ENCODE data around the gene POU6F2. TPM values are rescaled to one million over a fixed set of nuclear protein-coding genes. Genes with fewer than 3 reads are reported as not detected.

Gene POU6F2
- polyA plus RNA-seq, 2 of the 4 experiments (the other 2 are of a cell fraction): not detected

DNA sequence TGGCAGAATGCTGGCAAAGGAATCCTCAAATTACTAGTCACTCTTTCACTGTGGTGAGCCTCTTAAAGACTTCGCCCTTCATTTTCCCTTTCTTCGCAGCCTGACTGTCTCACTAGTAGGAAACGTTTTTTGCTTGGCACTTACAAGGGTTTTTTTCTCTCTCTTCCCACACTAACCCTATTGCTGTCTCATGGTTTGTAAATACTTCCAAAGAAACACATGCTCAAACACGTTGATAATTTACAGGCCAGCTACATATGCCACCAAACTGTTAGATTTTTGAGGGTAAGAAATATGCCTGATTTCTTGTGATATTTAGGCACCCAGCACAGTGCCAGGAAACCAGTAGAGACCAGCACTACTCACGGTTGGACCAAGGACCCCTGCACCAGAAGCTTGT, 340.2 kb downstream of the POU6F2 start:
- DNase-seq (ENCODE audit: low read depth in 1 of 2, low spot score in 1 of 2) (no peak), FAIRE-seq (no peak), ATAC-seq (no peak)
- 2% methylated on average over 5 of the region's 5 CpGs for WGBS (ENCODE audit: missing lambda C conversion rate)
- no peak overlapping the region for H3K4me2 ChIP-seq
- ChIA-PET CTCF (no interaction called here), POLR2A (no interaction called here)
- no peak for TF ChIP-seq EP300 (IDR thresholded peaks at IDR 0.05)
- no peak for TF ChIP-seq FOSL2 (IDR thresholded peaks at IDR 0.05)
- TF ChIP-seq FOSL2 (CRISPR knock-in tag; IDR thresholded peaks at IDR 0.05): no peak
- TF ChIP-seq ZC3H11A (IDR thresholded peaks at IDR 0.05): no peak
- TF ChIP-seq, protein P1, sequence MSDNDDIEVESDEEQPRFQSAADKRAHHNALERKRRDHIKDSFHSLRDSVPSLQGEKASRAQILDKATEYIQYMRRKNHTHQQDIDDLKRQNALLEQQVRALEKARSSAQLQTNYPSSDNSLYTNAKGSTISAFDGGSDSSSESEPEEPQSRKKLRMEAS (IDR thresholded peaks at IDR 0.05): no peak
- no peak for TF ChIP-seq RCOR1 (IDR thresholded peaks at IDR 0.05; ENCODE audit: low read depth, low read length)
- no peak for TF ChIP-seq SMC3 (IDR thresholded peaks at IDR 0.05)
- no peak for TF ChIP-seq CHD2 (IDR thresholded peaks at IDR 0.05; ENCODE audit: low read length, partially characterized antibody)
- TF ChIP-seq JUNB (IDR thresholded peaks at IDR 0.05): no peak
- TF ChIP-seq ZFP36 (IDR thresholded peaks at IDR 0.05; ENCODE audit: borderline replicate concordance, partially characterized antibody): no peak
- TF ChIP-seq HOXB13 (CRISPR knock-in tag; IDR thresholded peaks at IDR 0.05; ENCODE audit: low read depth): no peak
- TF ChIP-seq, protein P2, sequence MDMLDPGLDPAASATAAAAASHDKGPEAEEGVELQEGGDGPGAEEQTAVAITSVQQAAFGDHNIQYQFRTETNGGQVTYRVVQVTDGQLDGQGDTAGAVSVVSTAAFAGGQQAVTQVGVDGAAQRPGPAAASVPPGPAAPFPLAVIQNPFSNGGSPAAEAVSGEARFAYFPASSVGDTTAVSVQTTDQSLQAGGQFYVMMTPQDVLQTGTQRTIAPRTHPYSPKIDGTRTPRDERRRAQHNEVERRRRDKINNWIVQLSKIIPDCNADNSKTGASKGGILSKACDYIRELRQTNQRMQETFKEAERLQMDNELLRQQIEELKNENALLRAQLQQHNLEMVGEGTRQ (IDR thresholded peaks at IDR 0.05): no peak
- no peak for TF ChIP-seq CBX8 (IDR thresholded peaks at IDR 0.05)
- no peak for TF ChIP-seq HDAC2 (IDR thresholded peaks at IDR 0.05)
- no peak for TF ChIP-seq MAFK (IDR thresholded peaks at IDR 0.05; ENCODE audit: partially characterized antibody)
- TF ChIP-seq, protein P3, sequence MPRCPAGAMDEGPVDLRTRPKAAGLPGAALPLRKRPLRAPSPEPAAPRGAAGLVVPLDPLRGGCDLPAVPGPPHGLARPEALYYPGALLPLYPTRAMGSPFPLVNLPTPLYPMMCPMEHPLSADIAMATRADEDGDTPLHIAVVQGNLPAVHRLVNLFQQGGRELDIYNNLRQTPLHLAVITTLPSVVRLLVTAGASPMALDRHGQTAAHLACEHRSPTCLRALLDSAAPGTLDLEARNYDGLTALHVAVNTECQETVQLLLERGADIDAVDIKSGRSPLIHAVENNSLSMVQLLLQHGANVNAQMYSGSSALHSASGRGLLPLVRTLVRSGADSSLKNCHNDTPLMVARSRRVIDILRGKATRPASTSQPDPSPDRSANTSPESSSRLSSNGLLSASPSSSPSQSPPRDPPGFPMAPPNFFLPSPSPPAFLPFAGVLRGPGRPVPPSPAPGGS (IDR thresholded peaks at IDR 0.05): no peak
- no peak for TF ChIP-seq ZNF302 (CRISPR knock-in tag; IDR thresholded peaks at IDR 0.05)
- TF ChIP-seq, protein P4, sequence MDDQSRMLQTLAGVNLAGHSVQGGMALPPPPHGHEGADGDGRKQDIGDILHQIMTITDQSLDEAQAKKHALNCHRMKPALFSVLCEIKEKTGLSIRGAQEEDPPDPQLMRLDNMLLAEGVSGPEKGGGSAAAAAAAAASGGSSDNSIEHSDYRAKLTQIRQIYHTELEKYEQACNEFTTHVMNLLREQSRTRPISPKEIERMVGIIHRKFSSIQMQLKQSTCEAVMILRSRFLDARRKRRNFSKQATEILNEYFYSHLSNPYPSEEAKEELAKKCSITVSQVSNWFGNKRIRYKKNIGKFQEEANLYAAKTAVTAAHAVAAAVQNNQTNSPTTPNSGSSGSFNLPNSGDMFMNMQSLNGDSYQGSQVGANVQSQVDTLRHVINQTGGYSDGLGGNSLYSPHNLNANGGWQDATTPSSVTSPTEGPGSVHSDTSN (IDR thresholded peaks at IDR 0.05): no peak
- no peaks in the 10 kb centered on the region for H3K4me1 ChIP-seq
- H3K27ac ChIP-seq: no peak overlapping the region
- H3K4me3 ChIP-seq: no peak overlapping the region
- H3K9me3 ChIP-seq: no peaks in the 10 kb centered on the region

DNA sequence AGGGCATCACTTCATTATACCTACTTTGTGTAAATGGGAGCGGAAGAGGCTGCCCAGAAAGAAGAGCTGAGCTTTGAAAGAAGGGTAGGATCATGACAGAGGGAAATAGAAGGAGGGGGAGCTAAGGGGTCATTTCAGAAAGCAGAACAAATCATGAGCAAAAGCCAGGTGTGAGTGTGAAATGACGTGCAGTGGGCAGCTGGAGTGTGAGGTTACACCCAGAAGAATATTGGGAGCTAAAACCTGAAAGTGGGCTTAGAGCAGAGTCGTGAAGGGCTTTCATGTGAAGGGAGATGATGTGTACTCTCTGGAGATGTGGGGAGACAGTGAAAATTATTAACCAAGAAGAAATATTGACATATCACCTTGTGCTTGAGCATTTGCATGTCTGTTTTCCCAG, 343.5 kb downstream of the POU6F2 start:
- no peak for FAIRE-seq
- no peak overlapping the region for H3K4me2 ChIP-seq
- ChIA-PET POLR2A (no interaction called here), CTCF (no interaction called here)
- H3K4me3 ChIP-seq: no peak overlapping the region
- no peaks in the 10 kb centered on the region for H3K4me1 ChIP-seq
- ATAC-seq: no peak
- no peaks in the 10 kb centered on the region for H3K9me3 ChIP-seq
- H3K27ac ChIP-seq: no peak overlapping the region
- DNase-seq (ENCODE audit: low read depth in 1 of 2, low spot score in 1 of 2): no peak
- TF ChIP-seq ZFP36 (IDR thresholded peaks at IDR 0.05; ENCODE audit: borderline replicate concordance, partially characterized antibody): no peak
- no peak for TF ChIP-seq RFX5 (IDR thresholded peaks at IDR 0.05)
- no peak for TF ChIP-seq NPAS2 (CRISPR knock-in tag; IDR thresholded peaks at IDR 0.05; ENCODE audit: borderline replicate concordance)
- TF ChIP-seq CHD4 (IDR thresholded peaks at IDR 0.05; ENCODE audit: borderline replicate concordance): no peak
- no peak for TF ChIP-seq KDM5A (IDR thresholded peaks at IDR 0.05)
- TF ChIP-seq, protein P5, sequence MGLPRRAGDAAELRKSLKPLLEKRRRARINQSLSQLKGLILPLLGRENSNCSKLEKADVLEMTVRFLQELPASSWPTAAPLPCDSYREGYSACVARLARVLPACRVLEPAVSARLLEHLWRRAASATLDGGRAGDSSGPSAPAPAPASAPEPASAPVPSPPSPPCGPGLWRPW (IDR thresholded peaks at IDR 0.05): no peak
- TF ChIP-seq EHF (CRISPR knock-in tag; IDR thresholded peaks at IDR 0.05): no peak
- TF ChIP-seq HOXB5 (CRISPR knock-in tag; IDR thresholded peaks at IDR 0.05): no peak
- TF ChIP-seq CBX2 (IDR thresholded peaks at IDR 0.05; ENCODE audit: borderline replicate concordance, low read depth): no peak
- TF ChIP-seq, protein P6, sequence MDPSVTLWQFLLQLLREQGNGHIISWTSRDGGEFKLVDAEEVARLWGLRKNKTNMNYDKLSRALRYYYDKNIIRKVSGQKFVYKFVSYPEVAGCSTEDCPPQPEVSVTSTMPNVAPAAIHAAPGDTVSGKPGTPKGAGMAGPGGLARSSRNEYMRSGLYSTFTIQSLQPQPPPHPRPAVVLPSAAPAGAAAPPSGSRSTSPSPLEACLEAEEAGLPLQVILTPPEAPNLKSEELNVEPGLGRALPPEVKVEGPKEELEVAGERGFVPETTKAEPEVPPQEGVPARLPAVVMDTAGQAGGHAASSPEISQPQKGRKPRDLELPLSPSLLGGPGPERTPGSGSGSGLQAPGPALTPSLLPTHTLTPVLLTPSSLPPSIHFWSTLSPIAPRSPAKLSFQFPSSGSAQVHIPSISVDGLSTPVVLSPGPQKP (IDR thresholded peaks at IDR 0.05; ENCODE audit: low read depth, low read length): no peak
- TF ChIP-seq, protein P4 (IDR thresholded peaks at IDR 0.05): no peak
- TF ChIP-seq HOXB13 (CRISPR knock-in tag; IDR thresholded peaks at IDR 0.05; ENCODE audit: low read depth): no peak
- TF ChIP-seq, protein P7, sequence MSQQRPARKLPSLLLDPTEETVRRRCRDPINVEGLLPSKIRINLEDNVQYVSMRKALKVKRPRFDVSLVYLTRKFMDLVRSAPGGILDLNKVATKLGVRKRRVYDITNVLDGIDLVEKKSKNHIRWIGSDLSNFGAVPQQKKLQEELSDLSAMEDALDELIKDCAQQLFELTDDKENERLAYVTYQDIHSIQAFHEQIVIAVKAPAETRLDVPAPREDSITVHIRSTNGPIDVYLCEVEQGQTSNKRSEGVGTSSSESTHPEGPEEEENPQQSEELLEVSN (IDR thresholded peaks at IDR 0.05; ENCODE audit: borderline replicate concordance, low read depth): no peak
- TF ChIP-seq NFE2L2 (conservative IDR thresholded peaks at IDR 0.05; ENCODE audit: low read length): no peak
- TF ChIP-seq FOSB (CRISPR knock-in tag; IDR thresholded peaks at IDR 0.05): no peak
- no peak for TF ChIP-seq GATA3 (IDR thresholded peaks at IDR 0.05; ENCODE audit: borderline replicate concordance)
- 2% methylated on average over 3 of the region's 3 CpGs for WGBS (ENCODE audit: missing lambda C conversion rate)
